T-cell (primary cell): ENCODE data around the gene GLB1L. TPM values are rescaled to one million over a fixed set of nuclear protein-coding genes. Genes with fewer than 3 reads are reported as not detected.

Experiments used
- ATAC-seq, 4 experiments: fragments of 200-7000 bp in 3 of 4; fragments of 150-1000 bp in 1 of 4; cut with Tn5 transposase; replicated peaks in 1 of 4; 1 replicate in 3 of 4; 2 replicates in 1 of 4; pipeline ENCODE4 v1.10.0; 2021; ENCODE audit warnings: moderate library complexity in 3 of 4, mild to moderate bottlenecking in 2 of 4, moderate number of reproducible peaks in 1 of 4
- CTCF ChIA-PET, 2 donors: fragments of 300-600 bp; sonication (Branson Sonifier 250); formaldehyde crosslinking; loops; one replicate each; lab custom pipeline; 2022; ENCODE audit warnings: antibody characterized with exemption in 2 of 2; lab: Charles Lee
- POLR2A ChIA-PET, 2 donors: fragments of 300-600 bp; sonication (Branson Sonifier 250); formaldehyde crosslinking; loops; one replicate each; lab custom pipeline; 2022; ENCODE audit warnings: antibody characterized with exemption in 2 of 2; lab: Charles Lee
- DNase-seq, 35 experiments: peaks; one replicate each; pipeline versions ENCODE4 v3.0.0 to v3.0.0-alpha.2; 2013 to 2023
- H3K27ac ChIP-seq: one replicate; pipeline ENCODE4 v1.5.1; 2013; ENCODE audit warnings: low read length
- H3K27me3 ChIP-seq, 2 experiments: replicated peaks in 1 of 2; 1 replicate in 1 of 2; 2 replicates in 1 of 2; pipeline versions ENCODE4 v1.6.1 to v1.7.0; 2013; ENCODE audit warnings: low read length in 1 of 2, mixed read lengths in 1 of 2; ENCODE audit not compliant: control insufficient read depth in 2 of 2, insufficient read depth in 2 of 2; ENCODE audit errors: extremely low read depth in 1 of 2
- H3K36me3 ChIP-seq, 2 donors: 1 replicate in 1 of 2; 2 replicates in 1 of 2; pipeline versions ENCODE4 v1.6.1 to v1.7.0; 2013; ENCODE audit warnings: low read length in 1 of 2; ENCODE audit not compliant: control insufficient read depth in 2 of 2, insufficient read depth in 1 of 2; ENCODE audit errors: extremely low read depth in 1 of 2
- H3K4me1 ChIP-seq, 2 experiments: 1 replicate in 1 of 2; 2 replicates in 1 of 2; pipeline versions ENCODE4 v1.6.1 to v1.7.0; 2013; ENCODE audit warnings: low read length in 2 of 2, mixed read lengths in 1 of 2; ENCODE audit not compliant: insufficient read depth in 2 of 2, control insufficient read depth in 1 of 2; ENCODE audit errors: extremely low read depth in 1 of 2
- H3K4me3 ChIP-seq, 2 donors: 1 replicate in 1 of 2; 2 replicates in 1 of 2; pipeline versions ENCODE4 v1.5.1 to v1.7.0; 2013; ENCODE audit warnings: mild to moderate bottlenecking in 2 of 2, low read length in 1 of 2, moderate library complexity in 1 of 2; ENCODE audit not compliant: control insufficient read depth in 1 of 2; ENCODE audit errors: extremely low read depth in 1 of 2
- H3K9me3 ChIP-seq: 2 replicates; pipeline ENCODE4 v1.7.0; 2013
- H3K27ac Mint-ChIP-seq, 2 donors: one replicate each; pipeline ENCODE4 v1.8.0; 2020 to 2021; ENCODE audit warnings: mild to moderate bottlenecking in 2 of 2, mixed read lengths in 2 of 2
- H3K27me3 Mint-ChIP-seq, 2 donors: one replicate each; pipeline ENCODE4 v1.8.0; 2021 to 2022; ENCODE audit warnings: mixed read lengths in 2 of 2
- H3K36me3 Mint-ChIP-seq: one replicate; pipeline ENCODE4 v1.8.0; 2021; ENCODE audit warnings: mixed read lengths
- H3K4me1 Mint-ChIP-seq, 3 donors: one replicate each; pipeline ENCODE4 v1.8.0; 2020 to 2022; ENCODE audit warnings: mixed read lengths in 3 of 3, mild to moderate bottlenecking in 1 of 3
- H3K4me3 Mint-ChIP-seq, 3 donors: one replicate each; pipeline ENCODE4 v1.8.0; 2020 to 2022; ENCODE audit warnings: mild to moderate bottlenecking in 3 of 3, mixed read lengths in 3 of 3, moderate library complexity in 3 of 3
- H3K9me3 Mint-ChIP-seq, 3 donors: one replicate each; pipeline ENCODE4 v1.8.0; 2020 to 2022; ENCODE audit warnings: mixed read lengths in 3 of 3
- WGBS: methylation state at CpG from one replicate; pipeline ENCODE4 v1.1.5; 2013; ENCODE audit warnings: missing lambda C conversion rate; ENCODE audit not compliant: insufficient coverage; 5-methylcytosine and 5-hydroxymethylcytosine counted together
- total RNA-seq, 35 experiments: library from RNA in 6 of 35; stranded (reverse) in 6 of 35; fragments of 120-200 nt in 1 of 35; gene quantifications; one replicate each; pipeline versions ENCODE4 v1.2.1 to v1.2.4 and lab custom pipeline; 2013 to 2026

Gene GLB1L
- total RNA-seq, 5 donors from 2014 or later (not counting 1 experiment from before 2014, with no cell fraction given), result 1.1 to 3.0 (median 1.8) TPM

- Mint-ChIP-seq H3K4me3 (peak overlapping the region; percentile 75 to 92 (median 87)), H3K36me3 (peaks cover 27% of the 10 kb centered on the region), H3K27me3 (no peaks in the 10 kb centered on the region), H3K9me3 (no peaks in the 10 kb centered on the region), H3K27ac (peak overlapping the region; percentile 98 to 99), H3K4me1 (peaks cover 61 to 71% (median 64%) of the 10 kb centered on the region in 3 donors)
- H3K27me3 ChIP-seq, result no peaks in the 10 kb centered on the region
- H3K36me3 ChIP-seq, result peaks cover 5 to 28% of the 10 kb centered on the region in 2 donors
- H3K9me3 ChIP-seq, result no peaks in the 10 kb centered on the region
- peak overlapping the region; percentile 89 to 90 for H3K4me3 ChIP-seq
- 4% methylated on average over 4 of the region's 10 CpGs for WGBS
- H3K27ac ChIP-seq, result peak overlapping the region; percentile 94
- ATAC-seq (no peak), DNase-seq (peak in 1 of 35 experiments; percentile 30)
- ChIA-PET POLR2A (interaction anchor here (1.1 to 2.5 kb wide), 4 partner anchors 8 to 17 kb away, joined by 3 to 32 read pairs (median 13); partner anchors contain the start of genes ANKZF1 (in 2 of the 2), ATG9A (in 2 of the 2), TUBA4A (in 2 of the 2) and TUBA4B (in 1 of the 2)), CTCF (interaction anchor here (0.5 to 2.3 kb wide), 7 partner anchors 9 to 86 kb away, joined by 3 to 14 read pairs (median 7); partner anchors contain the start of genes ANKZF1 (in 1 of the 2) and ATG9A (in 1 of the 2))
- peaks cover 46 to 68% of the 10 kb centered on the region in 2 experiments for H3K4me1 ChIP-seq
Measured at GRCh38 chr2:219245899-219246230, 621 bp upstream of the GLB1L start.

GRCh38 chr2:219244789-219245147, 476 bp downstream of the GLB1L start:
- Histone ChIP-seq H3K27ac (peak overlapping the region; percentile 94), H3K4me1 (peaks cover 37 to 57% of the 10 kb centered on the region in 2 experiments), H3K27me3 (no peaks in the 10 kb centered on the region), H3K36me3 (peaks cover 2 to 17% of the 10 kb centered on the region in 2 donors), H3K4me3 (peak overlapping the region; percentile 89 to 90), H3K9me3 (no peaks in the 10 kb centered on the region)
- peak overlapping the region; percentile 75 to 92 (median 87) for H3K4me3 Mint-ChIP-seq
- peaks cover 17% of the 10 kb centered on the region for H3K36me3 Mint-ChIP-seq
- CTCF ChIA-PET, result interaction anchor here in 1 of 2 donors (1.0 to 2.3 kb wide), 7 partner anchors 10 to 90 kb away, joined by 3 to 14 read pairs (median 7); partner anchors contain the start of genes ANKZF1 and ATG9A
- peaks cover 50 to 60% (median 53%) of the 10 kb centered on the region in 3 donors for H3K4me1 Mint-ChIP-seq
- H3K9me3 Mint-ChIP-seq, result no peaks in the 10 kb centered on the region
- peak overlapping the region; percentile 98 to 99 for H3K27ac Mint-ChIP-seq
- no peaks in the 10 kb centered on the region for H3K27me3 Mint-ChIP-seq
- 46% methylated on average over 4 of the region's 6 CpGs for WGBS
- ATAC-seq (no peak), DNase-seq (no peak)
- POLR2A ChIA-PET, result interaction anchor here (0.6 to 2.5 kb wide), 7 partner anchors 9 to 71 kb away, joined by 3 to 32 read pairs (median 5); partner anchors contain the start of genes ANKZF1 (in 2 of the 2), TUBA4A (in 2 of the 2), ATG9A (in 1 of the 2) and TUBA4B (in 1 of the 2)

- no peak for DNase-seq
- POLR2A ChIA-PET, result interaction anchor here in 1 of 2 donors (1.1 kb wide), 1 partner anchor 19 kb away, joined by 6 read pairs; no protein-coding TSS in a partner anchor
- 80% methylated on average over 28 of the region's 28 CpGs for WGBS
Measured at GRCh38 chr2:219243291-219243761, 1.9 kb downstream of the GLB1L start.

DNA sequence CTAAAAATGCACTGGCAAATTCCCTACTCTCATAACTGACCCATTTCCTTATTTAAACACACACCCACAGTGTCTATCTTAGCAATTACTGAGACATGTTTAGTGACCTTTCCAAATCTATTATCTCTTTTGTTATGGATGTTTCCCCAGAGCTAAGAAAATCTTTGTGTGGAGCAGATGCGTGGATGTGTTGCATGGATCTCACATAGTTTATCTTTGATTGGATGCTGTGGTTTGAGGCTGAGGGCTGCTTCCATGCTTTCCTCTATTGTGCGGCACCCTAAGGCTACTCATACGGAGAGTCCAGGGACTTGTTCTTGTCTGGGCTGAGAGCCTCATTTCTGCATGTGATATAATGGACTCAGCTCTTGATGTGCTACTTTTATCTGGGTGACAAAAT, 10.9 kb downstream of the GLB1L start:
- no peak for ATAC-seq
- Histone ChIP-seq H3K4me3 (no peak overlapping the region), H3K27me3 (no peaks in the 10 kb centered on the region), H3K4me1 (peaks cover 6 to 17% of the 10 kb centered on the region in 2 experiments), H3K9me3 (no peaks in the 10 kb centered on the region), H3K27ac (no peak overlapping the region), H3K36me3 (peaks cover 40 to 66% of the 10 kb centered on the region in 2 donors)
- no peak for DNase-seq
- 100% methylated on average over 1 of the region's 3 CpGs for WGBS
- H3K4me3 Mint-ChIP-seq, result no peak overlapping the region
- H3K27me3 Mint-ChIP-seq, result no peaks in the 10 kb centered on the region
- CTCF ChIA-PET, result no interaction called here
- no peak overlapping the region for H3K27ac Mint-ChIP-seq
- no peaks in the 10 kb centered on the region for H3K9me3 Mint-ChIP-seq
- H3K36me3 Mint-ChIP-seq, result peaks cover 56% of the 10 kb centered on the region
- POLR2A ChIA-PET, result interaction anchor here (0.6 to 1.0 kb wide), 2 partner anchors 23 to 68 kb away, joined by 5 to 12 read pairs; no protein-coding TSS in a partner anchor
- peaks cover 34 to 50% (median 46%) of the 10 kb centered on the region in 3 donors for H3K4me1 Mint-ChIP-seq

More at GRCh38 chr2:219243291-219243761, 1.9 kb downstream of the GLB1L start:
- H3K4me3 Mint-ChIP-seq, result peak overlapping the region; percentile 7 to 64 (median 21)
- no peak overlapping the region for H3K27ac ChIP-seq
- CTCF ChIA-PET, result no interaction called here
- no peak for ATAC-seq
- peak overlapping the region; percentile 34 to 69 for H3K27ac Mint-ChIP-seq
- no peaks in the 10 kb centered on the region for H3K9me3 Mint-ChIP-seq
- H3K27me3 Mint-ChIP-seq, result no peaks in the 10 kb centered on the region
- no peaks in the 10 kb centered on the region for H3K9me3 ChIP-seq
- no peak overlapping the region for H3K4me3 ChIP-seq
- H3K36me3 Mint-ChIP-seq, result peaks cover 12% of the 10 kb centered on the region
- peaks cover 0 to 6% of the 10 kb centered on the region in 2 donors for H3K36me3 ChIP-seq
- H3K4me1 Mint-ChIP-seq, result peaks cover 36 to 46% (median 41%) of the 10 kb centered on the region in 3 donors
- H3K4me1 ChIP-seq, result peaks cover 26 to 42% of the 10 kb centered on the region in 2 experiments
- no peaks in the 10 kb centered on the region for H3K27me3 ChIP-seq

DNA sequence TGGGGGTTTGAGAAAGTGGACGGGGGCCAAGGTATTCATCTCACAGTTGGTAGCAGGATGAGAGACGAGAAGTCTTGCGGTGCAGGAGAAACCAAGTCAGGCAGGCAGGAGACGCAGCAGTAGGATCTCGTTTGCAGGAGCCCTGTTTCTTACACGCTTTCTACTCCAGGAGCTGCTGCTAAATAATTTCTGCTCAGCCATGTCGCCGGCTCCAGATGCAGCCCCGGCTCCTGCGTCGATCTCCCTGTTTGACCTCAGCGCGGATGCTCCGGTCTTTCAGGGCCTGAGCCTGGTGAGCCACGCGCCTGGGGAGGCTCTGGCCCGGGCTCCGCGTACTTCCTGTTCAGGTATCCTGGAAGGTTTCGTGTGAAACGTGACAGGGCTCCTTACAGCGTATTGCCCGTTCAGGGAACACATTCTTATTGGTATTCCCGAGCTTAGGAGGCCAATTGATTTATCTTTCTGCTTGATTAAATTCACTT, 15.1 kb downstream of the GLB1L start:
- ChIA-PET CTCF (interaction anchor here (0.6 to 3.0 kb wide), 11 partner anchors 9 to 71 kb away, joined by 3 to 14 read pairs (median 5); partner anchors contain the start of genes DNAJB2 (in 1 of the 2), GLB1L (in 1 of the 2), STK16 (in 1 of the 2) and TUBA4A (in 1 of the 2)), POLR2A (interaction anchor here (0.6 to 2.3 kb wide), 12 partner anchors 10 to 157 kb away, joined by 3 to 15 read pairs (median 5); partner anchors contain the start of genes DNAJB2 (in 1 of the 2), DNPEP (in 1 of the 2), GLB1L (in 1 of the 2) and STK16 (in 1 of the 2))
- Histone ChIP-seq H3K27ac (peak overlapping the region; percentile 71), H3K9me3 (no peaks in the 10 kb centered on the region), H3K36me3 (peaks cover 28 to 49% of the 10 kb centered on the region in 2 donors), H3K27me3 (no peaks in the 10 kb centered on the region), H3K4me1 (peaks cover 16 to 37% of the 10 kb centered on the region in 2 experiments), H3K4me3 (peak overlapping the region; percentile 72 to 85)
- DNase-seq (peak in 8 of 35 experiments; percentile 15 to 60 (median 23)), ATAC-seq (peak in 3 of 4 experiments; percentile 11 to 20 (median 18))
- peak overlapping the region; percentile 97 to 99 (median 98) for H3K4me3 Mint-ChIP-seq
- no peaks in the 10 kb centered on the region for H3K9me3 Mint-ChIP-seq
- H3K27ac Mint-ChIP-seq, result peak overlapping the region; percentile 98 to 99
- H3K4me1 Mint-ChIP-seq, result peaks cover 54 to 75% (median 64%) of the 10 kb centered on the region in 3 donors
- H3K36me3 Mint-ChIP-seq, result peaks cover 36% of the 10 kb centered on the region
- WGBS, result 0% methylated on average over 24 of the region's 24 CpGs
- H3K27me3 Mint-ChIP-seq, result no peaks in the 10 kb centered on the region
